Activated CD4-positive, alpha-beta memory T cell treated with anti-CD3 and anti-CD28 coated beads, Interleukin-2, amount 10 ng/mL, durations not matched to agents 7 days and 5 days (primary cell): ENCODE results near the gene SKIL. TPM values are rescaled to one million over a fixed set of nuclear protein-coding genes. Genes with fewer than 3 reads are reported as not detected.

Experiments
- CTCF ChIA-PET: fragments of 350-600 bp; sonication (Branson Sonifier 250); formaldehyde crosslinking; loops from one replicate; lab custom pipeline; 2021; ENCODE audit warnings: antibody characterized with exemption, inconsistent platforms; lab: Charles Lee
- POLR2A ChIA-PET: fragments of 350-600 bp; sonication (Branson Sonifier 250); formaldehyde crosslinking; loops from one replicate; lab custom pipeline; 2021; ENCODE audit warnings: antibody characterized with exemption; lab: Charles Lee
- DNase-seq: peaks from one replicate; pipeline ENCODE4 v3.0.0-alpha.2; 2020
- H3K27ac Mint-ChIP-seq: one replicate; pipeline ENCODE4 v1.8.0; 2021; ENCODE audit warnings: mild to moderate bottlenecking, mixed read lengths
- H3K27me3 Mint-ChIP-seq: one replicate; pipeline ENCODE4 v1.8.0; 2021; ENCODE audit warnings: mixed read lengths
- H3K36me3 Mint-ChIP-seq: one replicate; pipeline ENCODE4 v1.8.0; 2021; ENCODE audit warnings: low read depth, mixed read lengths
- H3K4me1 Mint-ChIP-seq: one replicate; pipeline ENCODE4 v1.8.0; 2021; ENCODE audit warnings: mixed read lengths
- H3K4me3 Mint-ChIP-seq: one replicate; pipeline ENCODE4 v1.8.0; 2021; ENCODE audit warnings: mild to moderate bottlenecking, mixed read lengths
- H3K9me3 Mint-ChIP-seq: one replicate; pipeline ENCODE4 v1.8.0; 2021; ENCODE audit warnings: mixed read lengths
- total RNA-seq, 2 experiments: library from RNA; stranded (reverse); gene quantifications; one replicate each; pipeline ENCODE4 v1.2.3, GENCODE V29; 2021

Gene SKIL
- total RNA-seq, 2 experiments from 2014 or later = 18.0 to 19.0 TPM

DNA sequence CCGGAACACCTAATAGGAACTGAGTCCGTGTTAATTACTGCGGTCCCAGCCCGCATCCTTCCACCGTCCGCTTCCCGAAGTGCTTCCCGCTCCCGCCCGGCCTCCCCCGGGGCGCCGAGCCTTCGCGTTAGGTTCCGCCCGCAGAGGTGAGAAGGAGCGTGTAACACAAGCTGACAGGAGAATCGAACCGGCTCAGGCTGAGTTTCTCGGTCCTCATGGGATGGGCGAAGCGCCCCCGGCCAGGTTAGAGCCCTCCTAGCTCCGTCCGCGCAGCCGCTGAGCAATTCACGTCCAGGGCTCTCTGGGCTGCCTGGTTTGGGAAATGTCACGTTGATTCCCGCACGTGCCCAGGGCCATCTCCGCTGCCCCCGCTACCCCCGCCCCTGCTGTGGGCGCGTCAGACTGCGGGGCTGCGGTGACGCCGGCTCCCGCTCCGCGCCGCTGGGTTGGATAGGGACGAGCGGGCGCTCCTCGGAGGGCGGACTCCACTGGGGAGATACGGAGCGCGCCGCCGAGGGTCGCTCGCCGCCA, 62.1 kb downstream of the SKIL start:
- Mint-ChIP-seq H3K27ac (no peak overlapping the region), H3K27me3 (peaks cover 45% of the 10 kb centered on the region), H3K9me3 (no peaks in the 10 kb centered on the region), H3K4me3 (no peak overlapping the region), H3K36me3 (peaks cover 2% of the 10 kb centered on the region), H3K4me1 (peaks cover 12% of the 10 kb centered on the region)
- POLR2A ChIA-PET = no interaction called here
- CTCF ChIA-PET = no interaction called here
- no peak for DNase-seq

DNA sequence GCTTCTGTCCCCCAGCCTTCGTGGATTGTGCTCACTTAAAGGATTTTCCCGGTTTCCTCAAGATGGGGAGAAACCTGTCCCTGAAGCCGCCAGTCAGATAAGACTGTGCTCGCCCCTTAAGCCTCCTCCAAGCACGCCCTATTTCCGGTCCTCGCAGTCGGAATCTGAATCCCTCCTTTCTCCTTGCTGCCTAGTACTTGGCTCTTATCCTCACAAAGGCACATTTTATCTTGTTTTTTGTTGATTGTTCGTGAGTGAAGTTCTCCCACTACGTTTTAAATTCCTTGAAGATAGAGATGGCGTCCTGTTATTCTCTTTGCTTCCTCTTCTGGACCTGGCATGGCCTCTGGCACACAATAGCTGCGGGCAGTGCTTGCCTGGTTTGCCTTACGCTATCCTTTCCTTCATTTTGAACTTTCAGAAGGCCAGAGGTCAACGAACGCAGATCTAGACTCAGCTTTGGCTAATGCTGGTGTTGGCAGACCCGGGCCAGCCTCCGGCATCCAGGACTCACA, 62.8 kb downstream of the SKIL start:
- ChIA-PET POLR2A (no interaction called here), CTCF (no interaction called here)
- no peak for DNase-seq
- H3K36me3 Mint-ChIP-seq = peaks cover 2% of the 10 kb centered on the region
- H3K4me3 Mint-ChIP-seq = no peak overlapping the region
- H3K27ac Mint-ChIP-seq = no peak overlapping the region
- no peaks in the 10 kb centered on the region for H3K9me3 Mint-ChIP-seq
- peaks cover 45% of the 10 kb centered on the region for H3K27me3 Mint-ChIP-seq
- H3K4me1 Mint-ChIP-seq = peaks cover 14% of the 10 kb centered on the region

DNA sequence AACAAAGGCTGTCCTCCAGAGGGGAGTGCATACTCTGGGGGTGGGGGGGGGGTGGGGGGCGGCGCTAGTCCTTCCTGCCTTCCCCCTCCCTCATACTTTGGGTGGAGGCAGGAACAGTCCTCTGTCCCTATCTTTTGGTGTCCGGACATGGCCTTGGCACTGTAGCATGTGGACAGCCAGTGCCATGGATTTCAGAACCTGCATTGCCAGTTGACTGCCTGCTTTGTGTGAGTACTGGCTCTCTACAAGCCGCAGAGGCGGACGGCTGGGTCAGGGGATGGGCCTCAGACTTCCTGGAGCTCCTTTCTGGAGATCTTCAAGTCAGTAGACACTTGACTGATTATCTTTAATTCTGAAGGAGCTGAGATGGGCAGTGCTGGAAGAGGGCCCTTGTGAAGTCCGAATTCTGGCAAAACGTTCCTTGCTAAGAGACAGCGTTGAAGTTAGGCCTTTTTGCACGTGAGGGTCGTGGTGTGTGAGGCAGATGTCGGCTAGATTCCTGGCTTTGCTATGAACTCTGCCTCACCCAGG, 63.7 kb downstream of the SKIL start:
- Mint-ChIP-seq H3K27me3 (peaks cover 41% of the 10 kb centered on the region), H3K4me3 (no peak overlapping the region), H3K36me3 (peaks cover 2% of the 10 kb centered on the region), H3K27ac (no peak overlapping the region), H3K9me3 (no peaks in the 10 kb centered on the region), H3K4me1 (peaks cover 19% of the 10 kb centered on the region)
- POLR2A ChIA-PET = no interaction called here
- CTCF ChIA-PET = no interaction called here
- DNase-seq = no peak

DNA sequence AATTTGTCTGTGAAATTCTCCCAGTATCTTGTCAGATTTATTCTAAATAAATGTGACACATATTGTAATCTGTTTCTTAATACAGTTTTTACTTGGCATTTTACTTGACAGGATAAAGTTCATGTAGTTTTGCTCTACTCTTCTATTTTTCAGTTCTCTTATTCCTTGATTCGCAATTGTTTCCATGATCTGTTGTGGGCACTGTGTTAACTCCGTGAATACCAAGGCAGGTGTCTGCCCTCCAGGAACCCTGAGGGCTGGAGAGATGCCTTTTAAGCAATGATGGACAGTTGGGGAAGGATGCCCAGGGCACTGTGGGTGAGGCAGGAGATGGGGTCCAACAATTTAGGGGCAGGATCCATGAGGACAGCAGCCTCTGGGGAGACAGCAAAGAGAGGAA, 64.2 kb downstream of the SKIL start:
- H3K36me3 Mint-ChIP-seq = peaks cover 2% of the 10 kb centered on the region
- ChIA-PET POLR2A (no interaction called here), CTCF (no interaction called here)
- no peak overlapping the region for H3K4me3 Mint-ChIP-seq
- peaks cover 36% of the 10 kb centered on the region for H3K27me3 Mint-ChIP-seq
- no peaks in the 10 kb centered on the region for H3K9me3 Mint-ChIP-seq
- DNase-seq = no peak
- peaks cover 22% of the 10 kb centered on the region for H3K4me1 Mint-ChIP-seq
- no peak overlapping the region for H3K27ac Mint-ChIP-seq

DNA sequence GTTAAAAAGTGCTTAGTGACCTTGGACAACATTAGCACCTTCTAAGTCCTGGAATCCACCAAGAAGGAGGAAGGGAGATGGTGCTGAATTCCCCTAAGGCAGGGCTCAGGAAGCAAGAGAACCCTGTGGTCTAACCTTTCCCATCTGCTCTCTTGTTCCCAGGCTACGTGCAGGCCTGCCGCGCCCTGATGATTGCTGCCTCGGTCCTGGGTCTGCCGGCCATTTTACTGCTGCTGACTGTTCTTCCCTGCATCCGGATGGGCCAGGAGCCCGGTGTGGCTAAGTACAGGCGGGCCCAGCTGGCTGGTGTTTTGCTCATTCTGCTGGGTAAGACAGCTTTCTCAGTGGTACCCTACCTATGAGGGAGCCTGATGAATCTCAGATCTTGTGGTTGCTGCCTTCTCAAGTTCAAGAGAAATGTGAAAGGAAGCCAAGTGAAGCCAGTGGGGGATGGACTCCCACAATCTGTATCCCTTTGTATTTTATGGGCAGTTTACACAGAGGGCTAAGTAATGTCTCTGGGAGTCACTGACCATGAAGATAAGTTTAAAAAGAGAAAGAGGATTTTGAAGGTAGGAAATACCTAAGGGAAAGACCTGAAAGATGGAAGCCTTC, 65.6 kb downstream of the SKIL start:
- H3K4me3 Mint-ChIP-seq = no peak overlapping the region
- H3K27me3 Mint-ChIP-seq = peaks cover 26% of the 10 kb centered on the region

DNA sequence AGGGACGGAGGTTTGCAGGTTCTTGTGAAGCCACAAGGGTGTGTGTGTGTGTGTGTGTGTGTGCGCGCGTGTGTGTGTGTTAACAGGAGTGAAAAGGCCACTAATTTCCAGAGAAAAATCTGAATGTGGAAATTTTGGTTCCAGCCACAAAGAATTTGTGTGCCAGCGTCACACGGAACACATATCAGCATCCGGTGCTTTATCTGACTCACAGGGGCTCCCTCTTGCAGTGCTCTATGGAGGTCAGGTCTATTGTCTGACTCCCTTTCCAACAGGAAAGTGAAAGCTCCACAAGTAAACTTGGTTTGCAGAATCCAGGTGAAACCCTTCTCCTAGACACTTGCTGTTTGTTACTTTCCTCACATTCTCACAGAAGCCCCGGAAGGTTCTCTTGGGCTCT, 67.4 kb downstream of the SKIL start:
- ChIA-PET POLR2A (no interaction called here), CTCF (interaction anchor here (1.3 kb wide), 1 partner anchor 11 kb away, joined by 3 read pairs; no protein-coding TSS in a partner anchor)
- DNase-seq = no peak
- H3K36me3 Mint-ChIP-seq = no peaks in the 10 kb centered on the region
- H3K4me3 Mint-ChIP-seq = no peak overlapping the region
- no peaks in the 10 kb centered on the region for H3K9me3 Mint-ChIP-seq
- peaks cover 31% of the 10 kb centered on the region for H3K4me1 Mint-ChIP-seq
- no peak overlapping the region for H3K27ac Mint-ChIP-seq
- H3K27me3 Mint-ChIP-seq = peaks cover 12% of the 10 kb centered on the region

More for the DNA sequence above, 65.6 kb downstream of the SKIL start:
- POLR2A ChIA-PET = interaction anchor here (0.5 kb wide), 1 partner anchor 38 kb away, joined by 3 read pairs; no protein-coding TSS in a partner anchor
- CTCF ChIA-PET = no interaction called here
- H3K4me1 Mint-ChIP-seq = peaks cover 22% of the 10 kb centered on the region
- H3K9me3 Mint-ChIP-seq = no peaks in the 10 kb centered on the region
- no peak overlapping the region for H3K27ac Mint-ChIP-seq
- DNase-seq = no peak
- H3K36me3 Mint-ChIP-seq = peaks cover 2% of the 10 kb centered on the region

DNA sequence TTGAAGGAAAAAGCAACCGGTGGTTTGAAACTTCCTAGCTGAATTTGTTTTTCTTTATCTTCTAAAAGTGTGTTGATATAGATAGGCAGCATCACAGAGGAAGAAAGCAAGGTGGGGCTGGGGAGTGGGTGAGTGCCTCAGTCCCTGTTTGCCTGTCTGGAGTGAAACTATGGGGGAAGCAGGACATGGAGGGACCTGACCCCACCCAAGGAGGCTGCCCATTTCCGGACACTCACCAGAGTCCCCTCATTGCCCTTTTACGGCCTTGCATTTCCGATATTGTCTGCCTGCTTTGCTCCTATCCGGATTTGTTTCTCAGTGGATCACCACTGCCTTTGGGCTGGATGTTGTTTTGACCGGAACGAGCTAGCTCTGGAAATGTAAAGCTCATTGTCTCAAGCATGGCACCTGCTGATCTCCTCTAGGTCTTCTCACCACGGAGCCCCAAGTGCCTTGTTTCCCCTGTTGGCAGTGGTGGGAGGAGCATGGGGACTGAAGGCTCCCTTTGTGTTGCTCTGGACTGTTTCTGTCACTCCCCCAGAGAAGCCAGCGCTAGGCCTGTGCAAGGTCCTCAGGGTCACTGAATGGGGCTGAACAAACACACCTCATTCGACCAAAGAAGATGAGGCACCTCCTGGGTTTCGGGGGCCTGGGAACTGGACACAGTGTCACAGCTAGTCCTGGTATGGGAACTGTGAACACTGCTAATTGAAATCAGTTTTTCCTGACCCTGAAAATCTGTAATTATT, 68.2 kb downstream of the SKIL start:
- Mint-ChIP-seq H3K36me3 (no peaks in the 10 kb centered on the region), H3K27me3 (peaks cover 5% of the 10 kb centered on the region), H3K9me3 (no peaks in the 10 kb centered on the region), H3K27ac (no peak overlapping the region), H3K4me3 (no peak overlapping the region), H3K4me1 (peaks cover 27% of the 10 kb centered on the region)
- DNase-seq = no peak
- POLR2A ChIA-PET = interaction anchor here (1.0 kb wide), 1 partner anchor 23 kb away, joined by 4 read pairs; no protein-coding TSS in a partner anchor
- CTCF ChIA-PET = interaction anchor here (1.3 kb wide), 1 partner anchor 12 kb away, joined by 3 read pairs; no protein-coding TSS in a partner anchor

DNA sequence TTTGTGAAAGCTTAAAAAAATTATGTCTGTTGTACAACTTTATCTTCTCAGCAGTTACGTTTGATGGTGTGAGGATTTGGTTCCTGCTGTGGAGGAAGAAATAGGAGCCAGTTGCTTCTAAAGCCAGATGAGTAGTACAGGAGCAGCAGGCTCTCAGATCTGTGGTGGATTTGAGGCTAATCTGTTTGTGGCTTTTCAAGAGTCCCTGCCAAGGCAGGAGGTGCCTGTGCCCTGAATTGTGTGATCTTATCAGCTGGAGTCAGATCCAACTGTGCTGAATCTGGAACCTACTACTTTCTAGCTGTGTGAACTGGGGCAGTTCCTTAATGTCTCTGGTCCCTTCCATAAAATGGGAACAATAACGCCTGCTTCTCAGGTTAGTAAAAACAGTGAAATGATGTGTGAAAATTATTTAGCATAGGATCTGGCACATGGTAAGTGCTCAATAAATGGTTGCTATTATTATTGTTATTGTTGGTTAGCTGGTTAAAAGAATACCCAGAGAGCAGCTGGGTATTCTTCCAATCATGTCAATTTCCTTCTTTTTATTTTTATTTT, 68.8 kb downstream of the SKIL start:
- ChIA-PET POLR2A (interaction anchor here (0.6 to 1.0 kb wide), 2 partner anchors 22 to 46 kb away, joined by 3 to 4 read pairs; no protein-coding TSS in a partner anchor), CTCF (interaction anchor here (1.3 kb wide), 1 partner anchor 12 kb away, joined by 3 read pairs; no protein-coding TSS in a partner anchor)
- Mint-ChIP-seq H3K9me3 (no peaks in the 10 kb centered on the region), H3K4me3 (no peak overlapping the region), H3K27me3 (peaks cover 5% of the 10 kb centered on the region), H3K27ac (no peak overlapping the region), H3K36me3 (no peaks in the 10 kb centered on the region), H3K4me1 (peaks cover 27% of the 10 kb centered on the region)
- no peak for DNase-seq

DNA sequence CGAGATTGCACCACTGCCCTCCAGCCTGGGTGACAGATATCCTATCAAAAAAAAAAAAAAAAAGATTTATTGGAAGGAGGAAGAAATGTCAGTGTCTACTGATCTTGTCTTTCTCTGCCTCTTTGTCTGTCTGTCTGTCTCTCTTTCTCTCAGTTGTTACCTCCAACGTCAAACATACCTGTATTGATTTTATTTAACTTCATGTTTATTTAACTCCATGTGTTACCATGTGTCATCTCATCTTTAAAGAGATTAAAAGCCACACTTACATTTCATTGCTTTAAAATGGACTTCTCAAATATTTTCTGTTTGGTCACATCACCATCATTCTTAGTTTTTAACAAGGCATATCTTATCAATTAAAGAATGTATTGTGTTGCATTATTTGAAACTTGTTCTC, 70.6 kb downstream of the SKIL start:
- Mint-ChIP-seq H3K4me1 (peaks cover 27% of the 10 kb centered on the region), H3K27ac (no peak overlapping the region), H3K36me3 (no peaks in the 10 kb centered on the region), H3K27me3 (peaks cover 2% of the 10 kb centered on the region), H3K9me3 (no peaks in the 10 kb centered on the region), H3K4me3 (no peak overlapping the region)
- POLR2A ChIA-PET = interaction anchor here (0.7 kb wide), 1 partner anchor 442 kb away, joined by 3 read pairs; the partner anchor contains the start of gene RPL22L1
- DNase-seq = no peak
- CTCF ChIA-PET = interaction anchor here (1.0 kb wide), 1 partner anchor 14 kb away, joined by 3 read pairs; no protein-coding TSS in a partner anchor

DNA sequence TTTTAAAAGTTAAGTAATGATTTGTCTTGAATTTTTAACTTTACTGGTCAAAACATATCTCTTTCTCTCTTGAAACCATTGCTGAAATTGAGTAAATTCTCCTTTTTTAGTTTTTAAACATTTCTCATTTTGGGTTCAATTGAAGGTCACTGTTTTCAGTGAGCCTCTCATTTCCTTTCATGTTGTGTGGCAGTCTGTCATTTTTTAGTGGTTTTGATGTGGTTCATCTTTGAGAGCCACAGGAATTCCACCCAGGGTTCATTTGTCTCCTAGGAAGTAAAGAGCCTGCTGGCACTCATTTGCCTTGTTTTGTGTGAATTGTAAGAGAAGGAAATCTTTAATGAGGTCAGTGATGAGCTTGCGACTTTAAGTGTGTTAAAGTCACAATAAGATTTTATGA, 71.5 kb downstream of the SKIL start:
- Mint-ChIP-seq H3K27ac (no peak overlapping the region), H3K4me3 (no peak overlapping the region), H3K27me3 (peaks cover 2% of the 10 kb centered on the region), H3K36me3 (no peaks in the 10 kb centered on the region), H3K4me1 (peaks cover 27% of the 10 kb centered on the region), H3K9me3 (no peaks in the 10 kb centered on the region)
- ChIA-PET POLR2A (no interaction called here), CTCF (interaction anchor here (1.0 kb wide), 1 partner anchor 15 kb away, joined by 3 read pairs; no protein-coding TSS in a partner anchor)
- no peak for DNase-seq

DNA sequence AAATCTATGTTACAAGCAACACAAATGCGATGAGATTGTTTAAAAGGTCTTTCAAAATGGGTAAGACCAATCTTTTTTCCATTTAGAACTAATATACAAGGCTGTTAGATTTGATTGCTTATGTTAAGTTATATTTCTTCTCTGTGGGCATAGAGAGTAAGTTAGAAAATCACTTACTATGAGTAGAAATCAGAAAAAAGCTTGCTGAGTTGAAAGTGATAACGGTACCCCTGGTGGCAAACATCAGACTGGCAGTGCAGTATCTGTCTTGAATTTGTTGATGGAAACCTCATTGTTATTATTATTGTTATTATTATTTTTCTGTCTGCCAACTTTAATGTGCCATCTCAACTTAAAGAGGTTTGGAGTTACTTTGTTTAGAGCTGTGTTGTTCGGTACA, 73.5 kb downstream of the SKIL start:
- Mint-ChIP-seq H3K4me1 (peaks cover 21% of the 10 kb centered on the region), H3K27me3 (peaks cover 2% of the 10 kb centered on the region), H3K4me3 (no peak overlapping the region), H3K9me3 (no peaks in the 10 kb centered on the region), H3K27ac (no peak overlapping the region), H3K36me3 (no peaks in the 10 kb centered on the region)
- no peak for DNase-seq
- ChIA-PET POLR2A (no interaction called here), CTCF (interaction anchor here (1.7 to 2.7 kb wide), 2 partner anchors 17 to 20 kb away, joined by 5 to 8 read pairs; no protein-coding TSS in a partner anchor)

DNA sequence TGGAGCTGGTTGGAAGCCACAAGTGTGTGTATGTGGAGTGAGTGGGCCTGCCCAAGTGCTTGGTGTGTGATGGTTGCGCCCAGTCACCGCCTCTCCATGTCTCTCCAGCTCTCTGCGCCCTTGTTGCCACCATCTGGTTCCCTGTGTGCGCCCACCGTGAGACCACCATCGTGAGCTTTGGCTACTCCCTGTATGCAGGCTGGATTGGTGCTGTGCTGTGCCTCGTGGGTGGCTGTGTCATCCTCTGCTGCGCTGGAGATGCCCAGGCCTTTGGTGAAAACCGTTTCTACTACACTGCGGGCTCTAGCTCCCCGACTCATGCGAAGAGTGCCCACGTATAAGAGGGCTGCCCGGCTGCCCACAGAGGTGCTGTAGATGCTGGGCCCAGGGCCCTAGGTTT, 74.9 kb downstream of the SKIL start:
- Mint-ChIP-seq H3K27ac (no peak overlapping the region), H3K4me1 (peaks cover 26% of the 10 kb centered on the region), H3K4me3 (no peak overlapping the region), H3K9me3 (no peaks in the 10 kb centered on the region), H3K36me3 (no peaks in the 10 kb centered on the region), H3K27me3 (peaks cover 2% of the 10 kb centered on the region)
- ChIA-PET CTCF (interaction anchor here (2.7 kb wide), 1 partner anchor 19 kb away, joined by 8 read pairs; no protein-coding TSS in a partner anchor), POLR2A (no interaction called here)
- DNase-seq = no peak
